ENCODE results near the gene PRXL2A. TPM values are rescaled to one million over a fixed set of nuclear protein-coding genes. Genes with fewer than 3 reads are reported as not detected.

Gene PRXL2A
- total and polyA plus RNA-seq, 2 experiments from 2014 or later: 31.8 to 51.7 TPM

- Mint-ChIP-seq H3K27ac (peak overlapping the region; percentile 83), H3K27me3 (ENCODE audit: insufficient read depth, low read depth, poor library complexity) (peaks cover 12% of the 10 kb centered on the region), H3K4me1 (peaks cover 82% of the 10 kb centered on the region), H3K9me3 (no peaks in the 10 kb centered on the region), H3K36me3 (ENCODE audit: low read depth) (no peaks in the 10 kb centered on the region; the same call in 1 of the 3 replicates), H3K4me3 (peak overlapping the region; percentile 59)
- peak; percentile 56 for ATAC-seq
- Histone ChIP-seq H3K4me3 (peak overlapping the region; percentile 44), H2AFZ (no peak overlapping the region), H3K27me3 (ENCODE audit: insufficient read depth) (no peaks in the 10 kb centered on the region), H3K9me2 (ENCODE audit: insufficient read depth) (no peaks in the 10 kb centered on the region), H3K79me2 (replicated peaks; ENCODE audit: insufficient read depth) (peaks cover 94% of the 10 kb centered on the region), H3K4me2 (peak overlapping the region; percentile 74), H3K27ac (ENCODE audit: low read depth) (0 out of 2 replicates have a peak overlapping the region, but pooled peaks have one; percentile 56), H3K36me3 (ENCODE audit: insufficient read depth) (no peaks in the 10 kb centered on the region), H3F3A (replicated peaks; ENCODE audit: low read depth) (no peaks in the 10 kb centered on the region; the same call in 1 of the 2 replicates), H3K4me1 (ENCODE audit: insufficient read depth) (peaks cover 86% of the 10 kb centered on the region), H4K20me1 (replicated peaks; ENCODE audit: insufficient read depth) (peaks cover 46% of the 10 kb centered on the region)
- peak; percentile 90 for DNase-seq (ENCODE audit: low spot score)
- TF ChIP-seq ZNF114 (CRISPR knock-in tag; IDR thresholded peaks at IDR 0.05) (no peak), CTCF (conservative IDR thresholded peaks at IDR 0.05; ENCODE audit: low read depth in 2 of 2) (peak in 1 of 2 experiments; percentile 20; a peak in 1 of 4 replicates), POLR2AphosphoS5 (IDR thresholded peaks at IDR 0.05; ENCODE audit: low read depth) (no peak), EZH2 (IDR thresholded peaks at IDR 0.05; ENCODE audit: low read depth, unreplicated experiment) (no peak), REST (IDR thresholded peaks at IDR 0.05; ENCODE audit: unreplicated experiment) (no peak), ZNF462 (CRISPR knock-in tag; IDR thresholded peaks at IDR 0.05) (no peak), CREB1 (CRISPR knock-in tag; IDR thresholded peaks at IDR 0.05; ENCODE audit: low read depth) (0 out of 2 replicates have a peak, but pooled peaks have one; percentile 5)
Measured at GRCh38 chr10:80460399-80461207, 52.3 kb downstream of the PRXL2A start.

All from GM23338 (cell line).